AG10803 (cell line): ENCODE measurements around the gene RPS19.

Experiments
- DNase-seq: peaks from one replicate; pipeline ENCODE4 v3.0.0; 2010; ENCODE audit warnings: low read depth
- H3K4me3 ChIP-seq: 2 replicates; pipeline ENCODE4 v1.5.1; 2011; ENCODE audit warnings: mild to moderate bottlenecking, low read length, control low read depth
- CTCF ChIP-seq: conservative IDR thresholded peaks from 2 replicates; pipeline ENCODE4 v1.5.1; 2011; ENCODE audit warnings: mild to moderate bottlenecking, low read length, control low read depth, inconsistent platforms

The RPS19 gene

DNA sequence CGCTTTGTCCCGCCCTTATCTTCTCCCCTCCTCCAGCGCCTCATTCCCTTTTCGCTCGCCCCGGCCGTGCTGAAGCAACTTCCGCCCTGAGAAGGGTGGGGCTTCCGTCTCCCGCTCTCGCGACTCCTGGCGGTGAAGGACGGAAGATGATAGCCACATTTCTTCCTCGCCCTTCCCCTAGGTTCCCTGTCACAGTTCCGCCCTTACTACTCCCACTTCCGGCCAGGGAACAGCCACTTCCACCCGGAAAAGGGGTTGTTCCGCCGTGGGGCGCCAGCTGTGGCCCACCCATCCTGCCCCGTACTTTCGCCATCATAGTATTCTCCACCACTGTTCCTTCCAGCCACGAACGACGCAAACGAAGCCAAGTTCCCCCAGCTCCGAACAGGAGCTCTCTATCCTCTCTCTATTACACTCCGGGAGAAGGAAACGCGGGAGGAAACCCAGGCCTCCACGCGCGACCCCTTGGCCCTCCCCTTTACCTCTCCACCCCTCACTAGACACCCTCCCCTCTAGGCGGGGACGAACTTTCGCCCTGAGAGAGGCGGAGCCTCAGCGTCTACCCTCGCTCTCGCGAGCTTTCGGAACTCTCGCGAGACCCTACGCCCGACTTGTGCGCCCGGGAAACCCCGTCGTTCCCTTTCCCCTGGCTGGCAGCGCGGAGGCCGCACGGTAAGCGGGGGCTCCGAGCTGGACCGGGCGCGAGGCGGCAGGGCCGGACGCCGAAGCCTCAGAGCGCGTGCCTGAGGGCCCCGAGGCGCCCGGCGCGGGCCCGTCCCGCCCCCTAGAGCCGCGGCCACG is at the start of gene RPS19:
Gene RPS19, plus strand, starts transcription at position 638 of the 801 bp plus-strand sequence. CDS start 520 bp downstream, outside the sequence.
- TF ChIP-seq CTCF = peak; percentile 61
- peak within 1 kb of the TSS; percentile 98 for H3K4me3 ChIP-seq
- peak; percentile 98 for DNase-seq

- no peak overlapping the region for H3K4me3 ChIP-seq
- DNase-seq = no peak
- TF ChIP-seq CTCF = no peak
Observed at GRCh38 chr19:41810301-41810700, 49.8 kb upstream of the RPS19 start.

DNA sequence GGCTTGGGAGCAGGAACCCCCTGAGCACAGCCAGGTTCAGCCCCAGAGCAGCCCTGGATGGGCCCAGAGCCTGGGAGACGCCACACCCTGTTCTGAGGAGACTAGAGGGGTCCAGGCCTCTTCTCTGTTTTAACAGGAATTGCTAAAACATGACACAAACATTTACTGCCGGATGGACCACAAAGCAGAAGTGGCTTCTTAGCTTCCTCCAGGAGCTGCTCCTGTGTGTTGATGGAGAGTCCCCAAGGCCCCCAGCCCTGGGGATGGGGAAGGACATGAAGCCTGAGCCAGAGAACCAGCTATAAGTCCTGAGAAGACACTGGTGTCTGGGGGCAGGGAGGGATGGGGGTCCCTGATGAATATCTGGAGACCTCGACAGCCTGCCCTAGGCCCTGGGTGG is 49.0 kb upstream of the RPS19 start:
- no peak for DNase-seq
- TF ChIP-seq CTCF = no peak

GRCh38 chr19:41811981-41812380 is 48.1 kb upstream of the RPS19 start:
- DNase-seq = no peak
- no peak for TF ChIP-seq CTCF
- no peak overlapping the region for H3K4me3 ChIP-seq

More for the DNA sequence above, 49.0 kb upstream of the RPS19 start:
- H3K4me3 ChIP-seq = no peak overlapping the region

GRCh38 chr19:41813911-41814310 is 46.1 kb upstream of the RPS19 start:
- DNase-seq = no peak
- no peak for TF ChIP-seq CTCF
- H3K4me3 ChIP-seq = no peak overlapping the region

DNA sequence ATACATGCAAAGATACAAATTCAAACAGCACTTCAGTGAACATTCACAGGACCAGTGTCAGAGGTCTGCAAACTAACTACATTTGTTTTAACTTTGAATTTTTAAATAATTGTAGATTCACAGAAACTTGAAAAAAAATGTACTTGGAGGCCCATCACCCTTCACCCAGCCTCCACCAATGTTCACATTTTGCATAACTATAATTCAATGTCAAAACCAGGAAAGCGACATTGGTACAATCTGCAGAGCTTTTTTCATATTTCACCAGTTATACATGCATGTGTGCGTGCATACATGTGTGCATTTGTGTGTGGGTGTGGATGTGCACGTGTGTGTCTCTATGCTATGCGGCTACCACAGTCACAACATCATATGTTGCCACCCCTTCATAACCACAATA is 44.8 kb upstream of the RPS19 start:
- no peak for TF ChIP-seq CTCF
- DNase-seq = no peak
- no peak overlapping the region for H3K4me3 ChIP-seq

- DNase-seq = no peak
- no peak for TF ChIP-seq CTCF
- H3K4me3 ChIP-seq = no peak overlapping the region
Observed at GRCh38 chr19:41816761-41817160, 43.3 kb upstream of the RPS19 start.
